Fibroblast of villous mesenchyme (primary cell): ENCODE measurements around the gene TNS3. TPM values are rescaled to one million over a fixed set of nuclear protein-coding genes. Genes with fewer than 3 reads are reported as not detected.

Experiments used
- DNase-seq: peaks from one replicate; pipeline ENCODE4 v3.0.0-alpha.2; 2010; ENCODE audit warnings: low read depth
- H3K4me3 ChIP-seq: 2 replicates; pipeline ENCODE4 v1.5.1; 2011; ENCODE audit warnings: low read depth, mild to moderate bottlenecking, low read length
- CTCF ChIP-seq: IDR thresholded peaks from 2 replicates; pipeline ENCODE4 v1.5.1; 2012; ENCODE audit warnings: low read depth, mild to moderate bottlenecking, low read length; ENCODE audit not compliant: insufficient read depth
- total RNA-seq: library from RNA; depleted of rRNA; stranded (reverse); fragments of >200 nt; gene quantifications from 2 replicates; pipeline ENCODE4 v1.2.3, GENCODE V29; 2012

TNS3 gene
- total RNA-seq, 1 donor: 202 TPM

GRCh38 chr7:47371317-47371716 is 210.6 kb downstream of the TNS3 start:
- no peak for TF ChIP-seq CTCF
- H3K4me3 ChIP-seq: no peak overlapping the region
- DNase-seq: no peak

GRCh38 chr7:47370461-47371042 is 211.4 kb downstream of the TNS3 start:
- TF ChIP-seq CTCF: no peak
- no peak overlapping the region for H3K4me3 ChIP-seq
- no peak for DNase-seq

GRCh38 chr7:47369736-47370135 is 212.2 kb downstream of the TNS3 start:
- no peak overlapping the region for H3K4me3 ChIP-seq
- TF ChIP-seq CTCF: no peak
- no peak for DNase-seq

- H3K4me3 ChIP-seq: no peak overlapping the region
- DNase-seq: no peak
- no peak for TF ChIP-seq CTCF
Observed at GRCh38 chr7:47368190-47368812, 213.6 kb downstream of the TNS3 start.

- no peak overlapping the region for H3K4me3 ChIP-seq
- no peak for DNase-seq
- TF ChIP-seq CTCF: no peak
Observed at GRCh38 chr7:47367369-47367768, 214.5 kb downstream of the TNS3 start.

- TF ChIP-seq CTCF: no peak
- no peak for DNase-seq
- no peak overlapping the region for H3K4me3 ChIP-seq
Observed at GRCh38 chr7:47366960-47367359, 215.0 kb downstream of the TNS3 start.

GRCh38 chr7:47366211-47366610 is 215.7 kb downstream of the TNS3 start:
- no peak for TF ChIP-seq CTCF
- no peak overlapping the region for H3K4me3 ChIP-seq
- DNase-seq: no peak
